GM21529 (cell line): ENCODE results near the gene C19orf53.

Experiments used
- ATAC-seq: cut with Tn5 transposase; IDR thresholded peaks from one replicate; pipeline ENCODE4 v1.9.1; 2021; ENCODE audit not compliant: unreplicated experiment

C19orf53 gene

DNA sequence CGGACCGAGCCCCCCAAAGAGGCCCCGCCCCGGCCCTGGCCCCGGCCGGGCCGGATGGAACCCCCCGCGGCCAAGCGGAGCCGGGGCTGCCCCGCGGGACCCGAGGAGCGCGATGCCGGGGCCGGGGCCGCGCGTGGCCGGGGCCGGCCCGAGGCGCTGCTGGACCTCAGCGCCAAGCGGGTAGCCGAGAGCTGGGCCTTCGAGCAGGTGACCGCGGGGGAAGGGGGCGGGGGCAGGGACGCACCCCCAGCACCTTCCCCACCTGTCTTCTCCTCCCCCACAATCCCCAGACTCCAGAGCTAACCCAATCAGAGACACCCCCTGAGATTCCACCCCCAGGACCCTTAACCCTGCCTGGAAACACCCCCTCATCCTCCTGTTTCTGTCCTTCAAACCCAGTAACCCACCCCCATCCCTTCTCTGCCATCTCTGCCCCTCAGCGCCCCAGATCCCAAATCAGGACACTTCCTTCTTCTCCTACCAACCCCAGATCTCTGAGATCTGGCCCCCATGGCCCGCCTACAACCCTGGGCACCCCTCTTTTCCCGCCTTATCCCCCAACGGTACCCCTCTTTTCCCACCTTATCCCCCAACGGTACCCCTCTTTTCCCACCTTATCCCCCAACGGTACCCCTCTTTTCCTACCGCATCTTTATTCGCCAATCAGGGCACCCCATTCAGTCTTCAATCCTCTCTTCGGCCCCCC, 21.5 kb downstream of the C19orf53 start:
- peak; percentile 35 for ATAC-seq

DNA sequence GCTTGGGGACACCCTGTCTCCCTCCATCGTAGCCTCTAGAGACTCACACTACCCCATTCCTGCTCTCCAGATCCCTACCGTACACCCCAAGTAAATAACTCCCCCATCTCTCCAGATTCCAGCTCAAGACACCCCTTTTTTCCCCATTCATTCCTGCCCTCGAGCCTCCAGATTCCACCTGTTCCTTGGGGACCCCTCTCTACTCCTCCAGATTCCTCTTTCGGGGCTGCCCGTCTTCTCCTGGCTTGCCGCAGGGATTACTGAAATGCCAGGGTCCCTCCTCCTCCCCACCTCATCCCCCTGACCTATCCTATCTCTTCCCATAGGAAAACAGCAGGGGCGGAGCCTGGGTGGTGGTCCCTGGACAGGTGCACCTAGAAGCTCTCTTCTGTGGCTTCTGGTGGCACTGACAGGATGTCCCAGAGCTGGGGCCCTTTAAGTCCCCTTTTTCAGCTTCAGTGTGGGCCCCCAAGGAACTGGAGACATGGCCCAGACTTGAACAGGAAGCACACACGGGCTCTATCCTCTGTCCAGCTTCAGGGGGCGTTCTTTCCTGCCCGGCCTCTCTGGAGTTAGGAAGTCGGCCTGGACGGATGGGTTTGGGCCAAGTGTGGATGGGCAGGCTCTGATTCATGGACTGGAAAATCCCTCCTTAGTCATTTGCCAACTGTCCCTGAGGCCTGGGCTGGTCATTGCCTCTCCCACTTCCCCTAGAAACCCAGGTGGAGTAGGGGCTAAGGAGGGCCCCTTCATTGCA, 22.2 kb downstream of the C19orf53 start:
- no peak for ATAC-seq

DNA sequence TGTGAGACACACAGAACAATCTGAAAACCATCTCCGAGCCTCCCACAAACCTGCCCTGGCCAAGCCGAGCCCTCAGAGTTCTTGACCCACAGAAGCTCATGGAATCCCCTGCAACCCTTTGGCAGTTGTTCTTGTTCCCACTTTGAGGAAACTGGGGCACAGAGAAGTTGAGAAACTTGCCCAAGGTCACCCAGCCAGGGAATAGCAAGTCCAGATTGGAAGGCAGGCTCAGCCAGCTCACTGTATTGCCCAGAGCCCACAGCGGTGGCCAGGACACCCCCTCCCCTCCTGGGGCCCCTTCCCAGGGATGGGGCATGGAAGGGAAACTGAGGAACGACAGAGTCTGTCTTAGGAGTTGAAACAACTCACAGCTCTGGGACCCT, 22.8 kb downstream of the C19orf53 start:
- ATAC-seq: no peak

DNA sequence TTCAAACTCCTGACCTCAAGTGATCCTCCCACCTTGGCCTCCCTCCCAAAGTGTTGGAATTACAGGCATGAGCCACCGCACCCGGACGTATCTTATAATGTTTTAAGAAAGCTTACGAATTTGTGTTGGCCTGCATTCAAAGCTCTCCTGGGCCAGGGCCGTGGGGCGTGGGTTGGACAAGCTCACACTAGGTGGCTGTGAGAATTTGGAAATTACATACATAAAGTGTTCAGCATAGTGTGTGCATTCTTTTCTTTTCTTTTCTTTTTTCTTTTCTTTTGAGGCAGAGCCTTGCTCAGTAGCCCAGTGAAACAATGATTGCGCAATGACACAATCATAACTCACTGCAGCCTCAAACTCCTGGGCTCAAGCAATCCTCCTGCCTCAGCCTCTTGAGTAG, 23.6 kb downstream of the C19orf53 start:
- ATAC-seq: no peak

DNA sequence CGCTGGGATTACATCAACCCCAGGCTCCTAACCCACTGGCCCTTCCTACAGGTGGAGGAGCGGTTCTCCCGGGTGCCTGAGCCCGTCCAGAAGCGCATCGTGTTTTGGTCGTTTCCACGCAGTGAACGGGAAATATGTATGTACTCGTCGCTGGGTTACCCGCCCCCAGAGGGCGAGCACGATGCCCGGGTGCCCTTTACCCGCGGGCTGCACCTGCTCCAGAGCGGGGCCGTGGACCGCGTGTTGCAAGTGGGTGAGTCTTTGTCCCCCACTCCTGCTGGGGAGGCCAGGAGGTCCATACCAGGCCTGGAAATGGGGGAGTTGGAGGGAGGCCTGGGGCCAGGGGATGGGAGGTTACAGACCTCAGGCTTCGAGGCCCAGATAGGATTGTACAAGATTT, 25.4 kb downstream of the C19orf53 start:
- ATAC-seq: no peak

DNA sequence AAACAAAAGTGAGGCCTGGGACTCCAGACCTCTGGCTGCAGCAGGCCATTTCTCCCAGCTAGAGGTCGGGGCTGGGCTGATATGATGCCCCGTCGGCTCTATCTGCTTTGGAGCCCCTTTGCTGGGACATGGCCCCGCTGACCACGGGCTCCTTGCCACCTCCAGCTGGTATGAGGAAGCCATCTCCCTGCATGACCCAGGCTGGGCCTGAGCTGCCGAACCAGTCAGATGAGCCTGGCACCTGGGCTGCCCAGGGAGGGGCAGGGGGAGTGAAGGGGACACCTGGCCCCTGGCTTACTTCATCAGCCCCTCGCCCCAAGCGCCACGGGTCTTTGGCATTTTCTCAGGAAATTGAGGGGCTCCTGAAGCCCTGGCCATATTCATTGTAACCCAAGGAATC, 28.8 kb downstream of the C19orf53 start:
- no peak for ATAC-seq

DNA sequence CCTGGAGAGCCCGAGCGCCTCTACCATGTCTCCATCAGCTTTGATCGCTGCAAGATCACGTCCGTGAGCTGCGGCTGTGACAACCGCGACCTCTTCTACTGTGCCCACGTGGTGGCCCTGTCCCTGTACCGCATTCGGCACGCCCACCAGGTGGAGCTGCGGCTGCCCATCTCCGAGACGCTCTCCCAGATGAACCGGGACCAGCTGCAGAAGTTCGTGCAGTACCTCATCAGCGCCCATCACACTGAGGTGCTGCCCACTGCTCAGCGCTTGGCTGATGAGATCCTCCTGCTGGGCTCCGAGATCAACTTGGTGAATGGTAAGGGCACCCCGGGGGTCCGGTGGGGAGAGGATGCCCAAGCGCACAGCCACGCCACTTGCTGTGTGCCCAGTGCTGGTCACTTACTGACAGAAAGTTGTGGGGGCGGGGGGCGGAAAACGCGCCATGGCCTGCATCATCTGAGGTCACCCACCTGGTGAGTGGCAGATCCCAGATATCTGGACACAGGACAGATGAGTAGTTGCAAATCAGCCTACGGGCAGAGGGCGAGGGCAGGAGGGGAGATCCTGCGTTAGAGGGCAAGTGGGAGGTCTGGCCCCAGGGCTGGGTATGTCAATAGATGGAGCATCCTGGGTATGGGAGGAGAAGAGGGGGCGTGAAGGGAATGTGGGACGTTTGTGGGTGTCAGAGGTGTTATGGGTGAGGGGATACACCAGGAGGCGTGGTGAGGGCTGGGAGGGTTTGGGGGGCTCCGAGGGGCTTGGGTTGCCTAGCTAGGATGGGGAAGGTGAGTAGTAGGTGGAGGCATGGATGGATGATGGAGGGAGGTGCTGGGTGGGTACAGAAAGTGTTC, 30.8 kb downstream of the C19orf53 start:
- no peak for ATAC-seq

DNA sequence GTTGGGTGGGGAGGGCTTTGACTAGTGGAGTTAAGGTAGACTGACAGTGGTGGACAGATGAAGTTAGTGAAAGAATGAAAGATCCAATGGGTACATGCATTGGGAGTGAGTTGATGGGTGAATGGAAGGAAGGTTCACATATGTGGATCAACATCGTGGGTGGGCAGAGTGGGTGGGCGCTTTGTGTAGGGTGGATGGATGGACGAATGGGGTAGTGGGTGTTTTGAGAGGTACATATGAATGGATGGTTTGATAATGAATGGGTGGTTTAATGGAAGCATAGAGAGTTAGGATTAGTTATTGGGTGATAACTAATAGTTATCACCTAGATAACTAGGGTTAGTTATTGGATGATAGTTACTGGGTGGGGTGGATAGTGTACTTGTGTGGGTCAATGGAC, 32.5 kb downstream of the C19orf53 start:
- no peak for ATAC-seq

DNA sequence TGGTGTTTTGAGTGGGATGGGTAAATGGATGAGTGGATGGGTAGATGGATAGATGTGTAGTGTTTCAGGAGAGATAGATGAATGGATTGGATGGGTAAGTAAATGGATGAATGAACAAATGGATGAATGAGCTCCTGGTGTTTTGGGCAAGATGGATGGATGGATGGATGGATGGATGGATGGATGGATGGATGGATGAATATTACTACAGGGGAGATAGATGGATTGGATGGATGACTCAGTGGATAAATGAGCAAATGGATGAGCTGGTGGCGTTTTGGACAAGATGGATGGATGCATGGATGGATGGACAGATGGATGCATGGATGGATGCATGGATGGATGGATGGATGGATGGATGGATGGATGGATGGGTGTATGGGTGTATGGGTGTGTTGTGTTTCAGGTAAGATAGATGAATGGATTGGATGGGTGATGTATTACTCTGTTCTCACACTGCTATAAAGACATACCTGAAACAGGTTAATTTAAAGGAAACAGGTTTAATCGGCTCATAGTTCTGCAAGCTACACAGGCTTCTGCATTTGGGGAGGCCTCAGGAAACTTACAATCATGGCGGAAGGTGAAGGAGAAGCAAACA, 33.3 kb downstream of the C19orf53 start:
- no peak for ATAC-seq

DNA sequence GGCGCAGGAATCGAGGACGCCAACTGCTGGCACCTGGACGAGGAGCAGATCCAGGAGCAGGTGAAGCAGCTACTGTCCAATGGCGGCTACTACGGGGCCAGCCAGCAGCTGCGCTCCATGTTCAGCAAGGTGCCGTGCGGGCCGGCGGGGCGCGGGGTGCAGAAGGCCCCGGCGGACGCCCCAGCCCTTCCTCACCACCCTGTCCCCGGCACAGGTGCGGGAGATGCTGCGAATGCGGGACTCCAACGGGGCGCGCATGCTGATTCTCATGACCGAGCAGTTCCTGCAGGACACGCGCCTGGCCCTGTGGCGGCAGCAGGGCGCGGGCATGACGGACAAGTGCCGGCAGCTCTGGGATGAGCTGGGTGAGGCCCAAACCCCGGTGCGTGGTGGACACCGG, 34.6 kb downstream of the C19orf53 start:
- ATAC-seq: no peak

DNA sequence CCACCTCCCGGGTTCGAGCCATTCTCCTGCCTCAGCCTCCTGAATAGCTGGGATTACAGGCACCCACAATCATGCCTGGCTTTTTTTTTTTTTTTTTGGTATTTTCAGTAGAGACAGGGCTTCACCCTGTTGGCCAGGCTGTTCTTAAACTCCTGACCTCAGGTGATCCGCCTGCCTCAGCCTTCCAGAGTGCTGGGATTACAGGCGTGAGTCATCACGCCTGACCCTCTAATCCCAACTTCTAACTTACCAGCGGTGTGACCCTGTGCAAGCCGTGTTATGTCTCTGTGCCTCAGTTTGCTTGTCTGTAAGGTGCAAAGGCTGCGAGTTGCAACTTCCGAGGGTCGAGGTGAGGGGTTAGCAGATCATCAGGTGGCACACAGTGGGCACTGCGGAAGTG, 38.3 kb downstream of the C19orf53 start:
- no peak for ATAC-seq

DNA sequence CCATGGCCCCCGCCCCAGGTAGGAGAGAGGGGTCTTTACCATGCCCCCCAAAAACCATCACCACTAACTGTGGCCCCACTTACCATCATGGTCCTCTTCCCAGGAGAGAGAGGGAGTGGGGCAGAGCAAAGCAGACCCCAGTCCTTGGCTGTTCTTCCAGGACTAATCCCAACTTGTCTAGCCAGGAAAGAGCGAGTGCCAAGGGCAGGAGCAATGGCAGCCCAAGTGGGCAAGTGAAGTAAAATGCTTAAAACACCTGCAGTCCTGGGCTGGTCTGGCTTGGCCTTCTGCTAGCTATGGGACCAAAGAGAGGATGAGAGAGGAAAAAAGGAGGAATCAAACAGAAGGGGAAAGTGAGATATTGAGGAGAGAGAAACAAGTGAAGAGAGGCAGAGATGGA, 38.9 kb downstream of the C19orf53 start:
- ATAC-seq: no peak

DNA sequence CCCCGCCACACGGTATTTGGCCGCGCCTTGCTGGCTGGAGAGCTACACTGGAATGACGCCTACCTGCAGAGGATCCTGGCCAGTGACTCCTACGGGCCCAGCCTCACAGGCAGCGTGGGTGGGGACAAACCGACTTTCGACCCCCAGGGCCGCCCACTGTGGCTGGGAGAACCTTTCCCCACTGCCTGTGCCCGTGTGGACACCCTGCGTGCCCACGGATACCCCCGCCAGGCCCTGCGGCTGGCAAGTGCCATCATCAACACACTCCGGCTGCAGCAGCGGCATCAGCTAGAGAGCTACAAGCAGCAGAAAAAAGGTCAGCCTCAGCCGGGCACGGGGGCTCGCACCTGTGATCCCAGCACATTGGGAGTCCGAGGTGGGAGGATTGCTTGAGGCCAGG, 40.3 kb downstream of the C19orf53 start:
- no peak for ATAC-seq

DNA sequence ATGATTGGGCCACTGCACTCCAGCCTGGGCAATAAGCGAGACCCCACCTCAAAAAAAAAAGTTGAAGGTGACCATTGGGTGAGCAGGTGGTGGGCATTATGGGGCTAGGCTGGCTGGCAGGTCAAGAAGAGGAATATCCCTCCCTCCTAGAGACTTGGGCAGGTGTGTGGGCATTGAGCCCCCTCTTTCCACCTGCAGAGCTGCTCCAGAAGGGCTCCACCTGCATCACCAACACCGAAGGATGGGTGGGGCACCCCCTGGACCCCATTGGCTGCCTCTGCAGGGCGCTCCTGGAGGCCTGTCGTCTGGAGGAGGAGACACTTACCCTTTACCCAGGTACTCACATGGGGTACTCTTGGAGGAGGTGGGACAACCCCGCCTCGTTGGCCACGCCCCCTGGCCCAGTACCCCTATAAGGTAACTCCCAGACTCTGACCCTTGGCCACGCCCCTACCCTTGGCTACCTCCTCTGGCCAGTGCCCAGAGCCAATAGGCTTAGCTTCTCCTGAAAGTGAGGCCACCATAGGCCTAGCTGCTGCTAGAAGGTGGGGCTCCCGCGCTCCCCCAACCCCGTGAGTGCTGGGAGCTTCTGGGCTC, 42.9 kb downstream of the C19orf53 start:
- no peak for ATAC-seq

DNA sequence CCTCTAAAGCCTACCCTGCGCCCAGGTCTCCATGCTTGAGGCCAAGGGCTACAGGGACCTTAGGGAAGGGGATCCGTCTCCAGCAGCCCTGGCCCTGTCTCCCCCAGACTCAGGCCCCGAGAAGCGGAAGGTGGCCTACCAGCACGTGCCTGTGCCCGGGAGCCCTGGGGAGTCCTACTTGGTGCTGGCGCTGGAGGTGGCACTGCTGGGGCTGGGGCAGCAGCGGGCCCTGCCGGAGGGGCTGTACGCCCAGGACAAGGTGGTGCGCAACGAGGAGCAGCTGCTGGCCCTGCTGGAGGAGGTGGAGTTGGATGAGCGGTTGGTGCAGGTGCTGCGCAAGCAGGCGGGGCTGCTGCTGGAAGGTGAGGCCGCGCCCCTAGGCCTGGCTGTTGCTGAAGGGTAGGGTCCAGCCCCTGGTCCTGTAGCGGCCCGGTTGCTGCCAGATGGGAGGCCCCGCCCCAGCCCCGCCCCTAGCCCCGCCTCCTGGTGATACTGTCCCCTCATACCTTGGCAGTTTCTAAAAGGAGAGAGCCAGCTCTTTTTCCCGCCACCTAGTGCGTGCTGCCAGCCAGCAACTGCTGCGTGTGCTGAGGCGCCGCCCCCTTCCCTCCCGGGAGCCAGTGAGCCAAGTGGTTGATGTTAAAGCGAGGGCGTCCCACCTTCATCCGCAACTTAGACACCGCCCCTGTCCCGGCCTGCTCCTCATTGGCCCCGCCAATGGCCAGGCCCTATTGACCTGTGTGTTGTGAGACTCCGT, 43.5 kb downstream of the C19orf53 start:
- no peak for ATAC-seq

DNA sequence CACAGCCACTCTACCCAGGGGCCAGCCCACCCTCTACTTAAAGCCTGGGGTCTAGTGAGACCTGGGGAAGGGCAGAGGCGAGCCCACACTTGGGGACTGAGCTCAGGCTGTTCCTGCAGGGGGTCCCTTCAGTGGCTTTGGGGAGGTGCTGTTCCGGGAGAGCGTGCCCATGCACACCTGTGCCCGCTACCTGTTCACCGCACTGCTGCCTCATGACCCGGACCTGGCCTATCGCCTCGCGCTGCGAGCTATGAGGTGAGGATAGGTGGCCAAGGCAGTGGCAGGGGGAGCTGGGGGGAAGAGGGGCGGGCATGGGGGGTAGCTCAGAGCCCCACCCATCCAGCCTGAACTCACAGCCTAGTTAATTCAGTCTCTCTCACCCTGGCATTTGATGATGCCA, 45.0 kb downstream of the C19orf53 start:
- ATAC-seq: no peak

DNA sequence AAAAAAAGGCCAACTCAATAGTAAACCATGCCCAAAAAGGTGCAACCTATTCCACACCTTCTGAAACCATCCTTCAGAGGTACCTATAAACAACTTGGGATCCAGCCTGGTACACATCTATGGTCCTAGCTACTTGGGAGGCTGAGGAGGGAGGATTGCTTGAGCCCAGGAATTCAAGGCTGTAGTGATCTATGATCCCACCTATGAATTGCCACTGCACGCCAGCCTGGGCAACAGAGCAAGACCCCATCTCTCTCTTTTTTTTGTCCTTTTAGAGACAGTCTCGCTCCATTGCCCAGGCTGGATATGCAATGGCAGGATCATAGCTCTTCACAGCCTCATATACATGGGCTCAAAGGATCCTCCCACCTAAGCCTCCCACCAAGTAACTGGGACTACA, 47.0 kb downstream of the C19orf53 start:
- no peak for ATAC-seq

DNA sequence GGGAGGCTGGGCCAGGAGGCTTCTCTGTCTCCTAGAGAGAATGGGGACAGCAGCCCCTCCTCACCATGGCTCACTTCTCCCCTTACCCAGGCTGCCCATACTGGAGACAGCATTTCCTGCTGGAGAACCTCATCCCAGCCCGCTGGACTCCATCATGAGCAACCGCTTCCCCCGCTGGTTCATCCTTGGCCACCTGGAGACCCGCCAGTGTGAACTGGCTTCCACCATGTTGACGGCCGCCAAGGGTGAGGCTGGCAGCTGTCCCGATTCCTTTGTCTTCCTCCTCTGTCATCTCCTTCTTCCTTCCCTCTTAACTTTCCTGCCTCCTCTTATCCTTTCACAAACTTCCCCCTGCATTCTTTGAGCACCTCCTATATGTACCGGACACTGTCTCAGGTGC, 49.0 kb downstream of the C19orf53 start:
- no peak for ATAC-seq

DNA sequence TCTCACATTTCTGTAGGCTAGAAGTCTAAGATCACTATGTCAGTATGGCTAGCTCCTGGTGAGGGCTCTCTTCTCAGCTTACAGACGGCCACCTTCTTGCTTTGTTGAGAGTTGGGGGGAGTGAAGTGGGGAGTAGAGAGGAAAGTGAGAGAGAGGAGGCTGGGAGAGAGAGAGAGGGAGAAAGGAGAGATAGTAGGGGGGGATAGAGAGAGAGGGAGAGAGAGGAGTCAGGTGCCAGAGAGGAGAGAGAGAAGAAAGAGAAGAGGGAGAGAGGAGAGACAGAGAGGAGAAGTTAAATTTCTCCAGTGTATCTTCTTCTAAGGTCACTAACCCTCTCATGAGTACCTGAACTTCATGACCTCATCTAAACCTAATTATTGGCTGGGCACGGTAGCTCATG, 49.6 kb downstream of the C19orf53 start:
- ATAC-seq: no peak

DNA sequence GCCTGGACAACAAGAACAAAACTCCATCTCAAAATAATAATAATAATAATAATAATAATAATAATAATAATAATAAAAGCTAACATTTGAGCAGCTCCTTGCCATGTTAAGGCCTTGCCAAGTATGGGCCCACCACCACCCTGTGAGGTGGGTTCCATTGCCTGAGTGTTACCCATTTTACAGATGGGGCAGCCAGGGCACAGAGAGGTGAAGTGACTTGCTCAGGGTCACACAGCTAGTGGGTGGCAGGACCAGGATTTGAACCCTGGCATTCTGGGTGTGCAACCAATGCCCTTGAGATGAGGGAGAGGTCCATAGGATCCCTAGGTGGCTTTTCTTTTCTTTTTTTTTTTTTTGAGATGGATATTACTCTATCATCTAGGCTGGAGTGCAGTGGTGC, 50.4 kb downstream of the C19orf53 start:
- ATAC-seq: no peak
